Left forelimb (tissue), 1 donor: ENCODE measurements around the gene FOXI2.

Source experiments
- DNase-seq: peaks from one replicate; pipeline ENCODE4 v3.0.0-alpha.2; 2018; ENCODE audit warnings: low spot score

The FOXI2 gene

GRCh38 chr10:127743205-127743604, 6.2 kb downstream of the FOXI2 start:
- DNase-seq = no peak

GRCh38 chr10:127744956-127745355, 8.0 kb downstream of the FOXI2 start:
- DNase-seq = no peak

GRCh38 chr10:127745861-127746260, 8.9 kb downstream of the FOXI2 start:
- no peak for DNase-seq

GRCh38 chr10:127755753-127756152, 18.8 kb downstream of the FOXI2 start:
- no peak for DNase-seq

- DNase-seq = no peak
Measured at GRCh38 chr10:127756264-127756663, 19.3 kb downstream of the FOXI2 start.

- DNase-seq = no peak
Measured at GRCh38 chr10:127757033-127757432, 20.0 kb downstream of the FOXI2 start.

- DNase-seq = no peak
Measured at GRCh38 chr10:127759276-127759675, 22.3 kb downstream of the FOXI2 start.

- DNase-seq = no peak
Measured at GRCh38 chr10:127762925-127763324, 25.9 kb downstream of the FOXI2 start.

GRCh38 chr10:127774766-127775559, 38.0 kb downstream of the FOXI2 start:
- no peak for DNase-seq

- DNase-seq = no peak
Measured at GRCh38 chr10:127776816-127777215, 39.8 kb downstream of the FOXI2 start.

- no peak for DNase-seq
Measured at GRCh38 chr10:127781412-127781811, 44.4 kb downstream of the FOXI2 start.

- no peak for DNase-seq
Measured at GRCh38 chr10:127787873-127788272, 50.9 kb downstream of the FOXI2 start.

GRCh38 chr10:127790066-127790624, 53.2 kb downstream of the FOXI2 start:
- DNase-seq = no peak
